BLaER1 treated with 17β-estradiol and CSF1 and Interleukin-3, amounts not matched to agents 10 nM and 100 nM (cell line): Measurements from ENCODE around the gene BRAT1.

ENCODE experiments used
- H3K27ac ChIP-seq, 11 experiments: shearing (Covaris generic); formaldehyde crosslinking; 2 replicates each; pipeline ENCODE4 v1.8.1; 2022
- H3K27me3 ChIP-seq, 11 experiments: shearing (Covaris generic); formaldehyde crosslinking; 2 replicates each; pipeline ENCODE4 v1.8.1; 2022
- H3K36me3 ChIP-seq, 11 experiments: shearing (Covaris generic); formaldehyde crosslinking; 2 replicates each; pipeline ENCODE4 v1.8.1; 2022
- H3K4me1 ChIP-seq, 10 experiments: shearing (Covaris generic); formaldehyde crosslinking; 2 replicates each; pipeline ENCODE4 v1.8.1; 2022
- H3K4me2 ChIP-seq, 11 experiments: shearing (Covaris generic); formaldehyde crosslinking; 2 replicates each; pipeline ENCODE4 v1.8.1; 2022
- H3K4me3 ChIP-seq, 10 experiments: shearing (Covaris generic); formaldehyde crosslinking; 2 replicates each; pipeline ENCODE4 v1.8.1; 2022
- H3K9ac ChIP-seq, 11 experiments: shearing (Covaris generic); formaldehyde crosslinking; 2 replicates each; pipeline ENCODE4 v1.8.1; 2022
- H3K9me3 ChIP-seq, 11 experiments: shearing (Covaris generic); formaldehyde crosslinking; replicated peaks in 1 of 11; 2 replicates each; pipeline ENCODE4 v1.8.1; 2022
- H4K20me1 ChIP-seq, 11 experiments: shearing (Covaris generic); formaldehyde crosslinking; 2 replicates each; pipeline ENCODE4 v1.8.1; 2022
- Cebpa-rat ChIP-seq, 11 experiments: shearing (Covaris generic); IDR thresholded peaks; 2 replicates each; pipeline ENCODE4 v1.8.1; 2022

Gene BRAT1

DNA sequence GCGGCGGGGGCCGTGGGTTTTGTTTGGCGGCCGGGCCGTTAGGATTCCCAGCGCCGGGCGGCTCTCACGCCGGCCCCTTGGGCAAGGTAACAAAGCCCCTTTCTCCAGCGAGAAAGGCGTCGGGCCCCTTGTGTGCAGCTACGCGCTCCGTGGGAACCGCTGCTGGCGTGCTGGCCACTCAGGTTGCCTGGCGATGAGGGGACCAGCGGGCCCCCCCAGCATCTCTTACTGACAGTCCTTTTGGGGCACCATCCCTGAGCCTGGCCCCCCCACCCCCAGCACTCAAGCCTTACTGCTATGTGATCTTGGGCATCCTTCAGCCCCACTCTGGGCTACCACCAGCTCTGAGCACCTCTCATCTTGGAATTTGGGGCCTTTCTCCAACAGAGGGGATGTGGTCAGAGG is 34.0 kb downstream of the BRAT1 start:
- TF ChIP-seq Cebpa-rat (IDR thresholded peaks at IDR 0.05) = no peak
- H3K4me3 ChIP-seq = peak overlapping the region; percentile 66 to 82 (median 74)
- H3K27me3 ChIP-seq = no peaks in the 10 kb centered on the region
- H3K36me3 ChIP-seq = peaks cover 8 to 28% (median 16%) of the 10 kb centered on the region in 11 experiments
- no peaks in the 10 kb centered on the region for H3K9me3 ChIP-seq
- peak overlapping the region in 10 of 11 experiments; percentile 52 to 84 (median 78); a peak in 20 of 22 replicates for H3K27ac ChIP-seq
- H3K4me1 ChIP-seq = peaks cover 80 to 89% (median 87%) of the 10 kb centered on the region in 10 experiments
- peak overlapping the region; percentile 70 to 86 (median 78); a peak in 21 of 22 replicates for H3K9ac ChIP-seq
- peak overlapping the region; percentile 85 to 100 (median 96) for H3K4me2 ChIP-seq
- peaks cover 0 to 66% (median 64%) of the 10 kb centered on the region in 11 experiments; a peak in 19 of 22 replicates for H4K20me1 ChIP-seq

DNA sequence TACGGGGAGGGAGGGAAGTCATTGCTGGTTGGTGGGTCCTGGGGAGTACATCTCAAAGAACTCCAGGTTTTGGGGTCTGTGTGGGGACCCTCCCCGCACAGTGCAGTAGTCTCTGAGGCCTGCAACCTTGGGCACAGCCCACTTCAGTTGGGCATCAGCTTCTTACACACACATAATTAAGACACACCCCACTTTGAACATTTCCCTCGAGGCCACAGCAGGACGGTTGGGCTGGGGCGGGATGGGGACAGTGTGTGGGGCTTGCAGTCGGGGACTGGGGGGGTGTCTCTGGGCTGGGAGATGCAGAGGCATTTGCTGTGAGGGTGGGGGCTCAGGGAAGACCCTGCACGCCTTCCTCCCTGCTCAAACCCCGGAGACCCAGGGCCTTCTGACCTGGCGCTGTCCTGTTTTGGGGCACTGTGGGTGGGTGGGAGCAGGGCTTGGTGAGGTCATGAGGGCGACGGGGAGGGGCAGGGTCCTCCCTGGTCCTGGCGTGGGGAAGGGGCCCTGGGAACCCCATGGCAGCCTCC is 34.5 kb downstream of the BRAT1 start:
- H4K20me1 ChIP-seq = peaks cover 0 to 61% (median 59%) of the 10 kb centered on the region in 11 experiments; a peak in 19 of 22 replicates
- H3K9ac ChIP-seq = peak overlapping the region; percentile 70 to 86 (median 78); a peak in 21 of 22 replicates
- peak overlapping the region; percentile 85 to 100 (median 96) for H3K4me2 ChIP-seq
- H3K27ac ChIP-seq = peak overlapping the region in 9 of 11 experiments; percentile 69 to 84 (median 80); a peak in 19 of 22 replicates
- H3K4me3 ChIP-seq = peak overlapping the region; percentile 66 to 82 (median 74)
- TF ChIP-seq Cebpa-rat (IDR thresholded peaks at IDR 0.05) = no peak
- peaks cover 77 to 89% (median 87%) of the 10 kb centered on the region in 10 experiments for H3K4me1 ChIP-seq
- H3K36me3 ChIP-seq = peaks cover 3 to 23% (median 11%) of the 10 kb centered on the region in 11 experiments; a peak in 19 of 22 replicates
- H3K9me3 ChIP-seq = no peaks in the 10 kb centered on the region
- no peaks in the 10 kb centered on the region for H3K27me3 ChIP-seq

DNA sequence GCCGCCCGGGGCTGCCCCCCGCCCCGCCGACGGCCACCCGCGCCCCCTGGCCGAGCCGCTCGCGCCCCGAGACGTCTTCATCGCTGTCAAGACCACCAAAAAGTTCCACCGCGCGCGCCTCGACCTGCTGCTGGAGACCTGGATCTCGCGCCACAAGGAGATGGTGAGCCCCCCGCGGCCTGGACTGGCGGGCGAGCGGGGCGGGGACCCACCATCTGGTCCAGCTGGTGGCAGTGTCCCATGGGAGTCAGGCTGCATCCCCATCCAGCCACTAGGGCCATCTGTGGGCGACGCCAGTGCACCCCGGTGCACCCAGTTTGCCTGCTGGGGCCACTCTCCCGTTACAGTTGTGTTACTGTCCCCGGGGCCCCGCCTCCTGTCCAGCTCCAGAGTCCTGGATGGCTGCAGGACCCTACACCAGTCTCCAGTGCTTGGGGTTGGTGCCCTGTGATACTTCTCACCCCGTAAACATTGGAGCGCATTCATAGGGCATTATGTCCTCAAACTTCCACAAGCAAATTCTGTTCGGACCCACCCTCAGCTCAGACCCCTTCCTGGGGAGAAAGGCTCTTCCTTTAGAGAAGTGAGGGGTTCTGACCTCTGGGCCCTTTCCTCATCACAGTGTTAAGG is 35.1 kb downstream of the BRAT1 start:
- Histone ChIP-seq H3K27me3 (no peaks in the 10 kb centered on the region), H4K20me1 (peaks cover 0 to 55% (median 53%) of the 10 kb centered on the region in 11 experiments; a peak in 19 of 22 replicates), H3K4me3 (peak overlapping the region; percentile 66 to 82 (median 74)), H3K4me2 (peak overlapping the region; percentile 85 to 100 (median 96)), H3K9ac (peak overlapping the region; percentile 70 to 86 (median 78)), H3K9me3 (no peaks in the 10 kb centered on the region), H3K27ac (peak overlapping the region in 9 of 11 experiments; percentile 69 to 84 (median 80); a peak in 18 of 22 replicates), H3K36me3 (peaks cover 0 to 17% (median 6%) of the 10 kb centered on the region in 11 experiments; a peak in 18 of 22 replicates), H3K4me1 (peaks cover 72 to 89% (median 87%) of the 10 kb centered on the region in 10 experiments)
- TF ChIP-seq Cebpa-rat (IDR thresholded peaks at IDR 0.05) = no peak

DNA sequence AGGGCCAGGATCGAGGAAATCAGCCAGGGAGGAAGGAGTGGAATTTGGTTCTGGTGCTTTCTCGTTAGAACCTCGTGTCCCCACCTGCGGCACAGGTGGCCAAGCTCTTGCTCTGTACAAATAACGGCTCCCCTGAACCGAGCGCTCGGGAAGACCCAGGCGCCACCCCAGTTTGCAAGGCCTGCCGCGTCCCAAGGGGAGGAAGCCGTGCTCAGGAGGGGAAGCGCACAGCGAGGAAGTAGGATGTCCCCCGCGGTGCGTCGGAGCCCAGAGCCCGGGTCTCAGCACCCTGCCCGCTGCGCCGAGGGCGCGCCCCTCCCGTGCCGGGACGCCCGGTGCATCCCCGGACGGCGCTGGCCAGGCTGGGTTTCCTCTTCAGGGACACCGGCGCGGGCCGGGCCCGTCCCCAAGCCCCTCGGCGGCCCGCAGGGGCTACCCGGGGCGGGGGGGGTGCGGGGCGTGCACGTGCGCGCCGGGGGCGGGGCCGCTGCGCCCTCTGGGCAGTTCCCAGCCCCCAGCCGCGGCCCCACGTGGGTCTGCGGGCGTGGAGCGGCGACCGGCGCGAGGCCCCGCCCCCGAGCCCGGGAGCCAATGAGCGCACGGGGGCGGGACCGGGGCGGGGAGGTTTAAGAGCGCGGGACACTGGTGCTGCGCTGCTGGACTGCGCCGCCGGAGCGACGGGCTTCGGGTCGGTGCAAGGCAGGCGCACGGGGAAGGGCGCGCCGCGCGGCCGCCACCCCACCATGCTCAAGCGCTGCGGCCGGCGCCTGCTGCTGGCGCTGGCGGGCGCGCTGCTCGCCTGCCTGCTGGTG is 36.0 kb downstream of the BRAT1 start, which contains the start of gene LFNG:
LFNG (plus strand) TSS at position 656 of the 812 bp plus-strand sequence; CDS start at position 744, 88 bp downstream.
- Histone ChIP-seq H4K20me1 (peaks cover 0 to 46% (median 44%) of the 10 kb centered on the region in 11 experiments; a peak in 19 of 22 replicates), H3K9ac (peak within 1 kb of the TSS; percentile 70 to 86 (median 78)), H3K4me3 (peak within 1 kb of the TSS; percentile 66 to 82 (median 74)), H3K27ac (peak within 1 kb of the TSS in 10 of 11 experiments; percentile 15 to 85 (median 81); a peak in 19 of 22 replicates), H3K27me3 (no peaks in the 10 kb centered on the region), H3K9me3 (no peaks in the 10 kb centered on the region), H3K4me1 (peaks cover 62 to 83% (median 79%) of the 10 kb centered on the region in 10 experiments), H3K36me3 (peaks cover 0 to 8% (median 0%) of the 10 kb centered on the region in 11 experiments; a peak in 3 of 22 replicates), H3K4me2 (peak within 1 kb of the TSS; percentile 87 to 100 (median 96))
- TF ChIP-seq Cebpa-rat (IDR thresholded peaks at IDR 0.05) = no peak

DNA sequence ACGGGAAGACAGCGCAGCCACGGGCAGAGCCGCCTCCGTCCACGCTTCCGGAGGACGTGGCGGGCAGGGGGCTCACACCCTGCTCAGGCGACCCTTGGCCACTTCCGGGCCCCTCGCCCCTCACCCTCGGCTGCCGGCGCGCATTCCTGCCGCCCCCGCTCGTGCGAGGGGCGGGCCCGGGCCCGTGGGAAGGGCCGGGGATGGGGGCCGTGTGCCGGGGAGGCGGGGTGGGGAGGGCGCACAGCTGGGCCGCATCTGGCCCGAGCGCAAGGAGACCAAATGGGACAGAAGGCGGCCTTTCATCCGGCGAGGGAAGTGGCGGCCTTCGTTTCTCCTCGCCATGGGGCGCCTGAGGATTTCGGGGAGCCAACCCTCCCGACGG is 36.6 kb downstream of the BRAT1 start:
- H3K4me3 ChIP-seq = peak overlapping the region; percentile 66 to 82 (median 74)
- H3K4me1 ChIP-seq = peaks cover 56 to 83% (median 79%) of the 10 kb centered on the region in 10 experiments
- peak overlapping the region in 10 of 11 experiments; percentile 4 to 83 (median 78); a peak in 18 of 22 replicates for H3K9ac ChIP-seq
- TF ChIP-seq Cebpa-rat (IDR thresholded peaks at IDR 0.05) = no peak
- peaks cover 0 to 40% (median 38%) of the 10 kb centered on the region in 11 experiments; a peak in 19 of 22 replicates for H4K20me1 ChIP-seq
- H3K27me3 ChIP-seq = no peaks in the 10 kb centered on the region
- peaks cover 0 to 2% (median 0%) of the 10 kb centered on the region in 11 experiments; a peak in 2 of 22 replicates for H3K36me3 ChIP-seq
- H3K9me3 ChIP-seq = no peaks in the 10 kb centered on the region
- H3K27ac ChIP-seq = peak overlapping the region in 10 of 11 experiments; percentile 15 to 85 (median 80); a peak in 19 of 22 replicates
- H3K4me2 ChIP-seq = peak overlapping the region; percentile 87 to 100 (median 96)

DNA sequence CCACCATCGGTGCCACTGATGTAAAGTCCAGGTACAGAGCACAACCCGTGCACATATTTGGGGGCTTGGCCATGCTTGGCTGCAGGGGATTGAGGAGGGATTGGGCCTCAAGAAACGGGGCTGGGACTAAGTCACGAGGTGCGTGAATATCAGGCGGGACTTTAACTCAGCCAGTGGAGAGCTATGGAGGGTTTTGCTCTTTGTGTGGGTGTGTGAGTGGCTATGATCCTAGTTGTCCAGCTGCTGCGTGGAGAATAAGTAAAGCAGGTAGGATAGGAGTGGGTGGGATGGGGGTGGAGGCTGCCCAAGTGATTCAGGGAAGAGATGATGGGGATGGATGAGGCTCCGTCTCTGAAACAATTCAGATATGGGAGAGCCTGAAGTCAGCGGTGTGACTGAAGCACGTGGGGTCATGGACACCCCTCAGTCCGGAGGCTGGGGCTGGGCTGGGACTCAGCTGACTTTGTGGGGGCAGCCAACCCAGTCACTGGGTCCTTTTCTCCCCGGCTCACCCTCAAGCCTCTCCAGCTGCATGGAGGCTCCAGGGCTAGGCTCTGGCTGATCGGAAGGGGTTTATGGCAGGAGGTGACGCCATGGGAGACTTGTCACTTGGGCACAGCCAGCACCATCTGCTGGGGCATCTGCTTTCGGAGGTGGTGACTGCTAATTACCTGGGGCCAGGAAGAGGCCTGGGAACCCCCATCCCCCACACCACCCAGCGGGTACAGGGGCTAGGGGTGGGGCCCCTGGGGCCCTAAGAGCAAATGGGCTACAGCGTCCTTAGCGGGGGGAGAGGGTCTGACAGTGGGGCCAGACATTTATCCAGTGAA is 37.4 kb downstream of the BRAT1 start:
- no peaks in the 10 kb centered on the region for H3K27me3 ChIP-seq
- H3K9me3 ChIP-seq = no peaks in the 10 kb centered on the region
- peak overlapping the region in 8 of 11 experiments; percentile 69 to 83 (median 78); a peak in 11 of 22 replicates for H3K9ac ChIP-seq
- peak overlapping the region in 1 of 10 experiments; percentile 75; a peak in 2 of 20 replicates for H3K4me3 ChIP-seq
- H4K20me1 ChIP-seq = peaks cover 0 to 32% (median 29%) of the 10 kb centered on the region in 11 experiments; a peak in 19 of 22 replicates
- no peak for TF ChIP-seq Cebpa-rat (IDR thresholded peaks at IDR 0.05)
- peaks cover 50 to 83% (median 79%) of the 10 kb centered on the region in 10 experiments for H3K4me1 ChIP-seq
- H3K4me2 ChIP-seq = peak overlapping the region; percentile 87 to 100 (median 96)
- H3K27ac ChIP-seq = peak overlapping the region in 7 of 11 experiments; percentile 71 to 85 (median 81); a peak in 10 of 22 replicates
- no peaks in the 10 kb centered on the region for H3K36me3 ChIP-seq

DNA sequence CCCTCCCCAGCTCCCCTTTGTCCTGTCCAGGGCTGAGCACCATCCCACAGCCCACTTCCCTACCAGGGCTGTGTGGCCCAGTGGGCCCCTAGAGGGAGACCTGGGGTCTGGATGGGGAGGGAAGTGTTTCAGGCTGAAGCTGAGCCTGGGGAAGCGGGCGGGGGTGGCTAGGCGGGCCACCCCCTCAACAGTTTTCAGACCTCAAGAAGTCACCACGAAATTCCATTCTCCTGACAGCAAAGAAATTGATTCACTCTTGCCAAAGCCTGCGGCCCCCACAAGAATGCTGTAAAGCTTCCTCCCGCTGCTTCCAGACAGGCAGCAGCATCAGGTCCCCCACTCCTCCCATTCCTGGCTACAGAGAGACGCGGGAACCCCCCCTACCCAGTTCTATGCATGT is 38.3 kb downstream of the BRAT1 start:
- Histone ChIP-seq H3K4me3 (no peak overlapping the region), H3K4me2 (peak overlapping the region; percentile 31 to 100 (median 96)), H3K9ac (peak overlapping the region in 7 of 11 experiments; percentile 8 to 45 (median 34); a peak in 10 of 22 replicates), H3K36me3 (no peaks in the 10 kb centered on the region), H3K9me3 (no peaks in the 10 kb centered on the region), H3K27ac (peak overlapping the region in 8 of 11 experiments; percentile 6 to 85 (median 47); a peak in 14 of 22 replicates), H3K27me3 (no peaks in the 10 kb centered on the region), H3K4me1 (peaks cover 51 to 83% (median 80%) of the 10 kb centered on the region in 10 experiments), H4K20me1 (peaks cover 0 to 24% (median 21%) of the 10 kb centered on the region in 11 experiments; a peak in 19 of 22 replicates)
- no peak for TF ChIP-seq Cebpa-rat (IDR thresholded peaks at IDR 0.05)
